ENCODE measurements around the gene AKAP4.
A peak's percentile ranks its signal among the peaks of the same experiment; 100 is the strongest.

Gene AKAP4

GRCh38 chrX:50200907-50201306 lies at the start of gene AKAP4:
TSS of gene AKAP4 (minus strand) at chrX:50201007. CDS start at chrX:50200889, 118 bp downstream.
- DNase-seq: no peak

- DNase-seq: peak; percentile 1
Observed at GRCh38 chrX:50211510-50211909, 10.7 kb upstream of the AKAP4 start.

- DNase-seq: no peak
Observed at GRCh38 chrX:50206753-50207152, 5.9 kb upstream of the AKAP4 start.

GRCh38 chrX:50204364-50204899 lies 3.6 kb upstream of the AKAP4 start, which contains the start of gene CCNB3:
TSS of gene CCNB3 (plus strand) at chrX:50204765. CDS start at chrX:50285164, 80,399 bp downstream.
- peak; percentile 65 for DNase-seq

GRCh38 chrX:50202539-50202938 lies 1.7 kb upstream of the AKAP4 start:
- no peak for DNase-seq

GRCh38 chrX:50198348-50198747 lies 2.5 kb downstream of the AKAP4 start:
- no peak for DNase-seq

- DNase-seq: no peak
Observed at GRCh38 chrX:50188859-50189600, 11.8 kb downstream of the AKAP4 start.

GRCh38 chrX:50183891-50184290 lies 16.9 kb downstream of the AKAP4 start:
- no peak for DNase-seq

GRCh38 chrX:50180073-50180940 lies 20.5 kb downstream of the AKAP4 start:
- no peak for DNase-seq

GRCh38 chrX:50169717-50170116 lies 31.1 kb downstream of the AKAP4 start:
- no peak for DNase-seq

- DNase-seq: no peak
Observed at GRCh38 chrX:50168241-50168687, 32.5 kb downstream of the AKAP4 start.

GRCh38 chrX:50167366-50167765 lies 33.4 kb downstream of the AKAP4 start:
- no peak for DNase-seq

GRCh38 chrX:50165727-50166126 lies 35.1 kb downstream of the AKAP4 start:
- DNase-seq: no peak

- no peak for DNase-seq
Observed at GRCh38 chrX:50161127-50161526, 39.7 kb downstream of the AKAP4 start.

GRCh38 chrX:50158593-50158992 lies 42.2 kb downstream of the AKAP4 start:
- no peak for DNase-seq

GRCh38 chrX:50157545-50158135 lies 43.2 kb downstream of the AKAP4 start:
- no peak for DNase-seq

GRCh38 chrX:50154429-50154828 lies 46.4 kb downstream of the AKAP4 start:
- no peak for DNase-seq

GRCh38 chrX:50152456-50152855 lies 48.4 kb downstream of the AKAP4 start:
- no peak for DNase-seq

- no peak for DNase-seq
Observed at GRCh38 chrX:50147972-50148371, 52.8 kb downstream of the AKAP4 start.
